BJ (cell line): ENCODE data around the gene AKR1E2. TPM values are rescaled to one million over a fixed set of nuclear protein-coding genes. Genes with fewer than 3 reads are reported as not detected.

Experiments
- CTCF ChIA-PET: fragments of 350-600 bp; formaldehyde crosslinking; extraction: SDS; loops from one replicate; lab custom pipeline; 2021; ENCODE audit warnings: antibody characterized with exemption, inconsistent platforms; lab: Yijun Ruan, JAX
- POLR2A ChIA-PET: fragments of 300-600 bp; sonication (Branson Sonifier 250); formaldehyde crosslinking; extraction: SDS; loops from one replicate; lab custom pipeline; 2021; ENCODE audit warnings: antibody characterized with exemption; lab: Charles Lee
- DNase-seq: peaks from one replicate; pipeline ENCODE4 v3.0.0-alpha.2; 2011; ENCODE audit warnings: low read depth
- H3K27me3 ChIP-seq: 2 replicates; pipeline ENCODE4 v1.6.0; 2011; ENCODE audit warnings: low read length; ENCODE audit not compliant: control insufficient read depth, insufficient read depth
- H3K36me3 ChIP-seq: 2 replicates; pipeline ENCODE4 v1.5.1; 2011; ENCODE audit warnings: low read length; ENCODE audit not compliant: control insufficient read depth, insufficient read depth
- H3K4me3 ChIP-seq: 2 replicates; pipeline ENCODE4 v1.5.1; 2011; ENCODE audit warnings: low read depth, mild to moderate bottlenecking, control low read depth, low read length
- polyA plus RNA-seq: library from polyadenylated mRNA; depleted of rRNA; stranded (reverse); fragments of >200 nt; gene quantifications from 2 replicates; pipeline ENCODE4 v1.2.3, GENCODE V29; 2011
- TF ChIP-seq, protein P1 (sequence below): IDR thresholded peaks from 2 replicates; pipeline ENCODE4 v1.5.1; 2011; ENCODE audit warnings: low read depth, mild to moderate bottlenecking, control low read depth, inconsistent platforms, low read length, moderate library complexity; ENCODE audit not compliant: insufficient read depth

Gene AKR1E2
- polyA plus RNA-seq, 1 experiment: 3.3 TPM

DNA sequence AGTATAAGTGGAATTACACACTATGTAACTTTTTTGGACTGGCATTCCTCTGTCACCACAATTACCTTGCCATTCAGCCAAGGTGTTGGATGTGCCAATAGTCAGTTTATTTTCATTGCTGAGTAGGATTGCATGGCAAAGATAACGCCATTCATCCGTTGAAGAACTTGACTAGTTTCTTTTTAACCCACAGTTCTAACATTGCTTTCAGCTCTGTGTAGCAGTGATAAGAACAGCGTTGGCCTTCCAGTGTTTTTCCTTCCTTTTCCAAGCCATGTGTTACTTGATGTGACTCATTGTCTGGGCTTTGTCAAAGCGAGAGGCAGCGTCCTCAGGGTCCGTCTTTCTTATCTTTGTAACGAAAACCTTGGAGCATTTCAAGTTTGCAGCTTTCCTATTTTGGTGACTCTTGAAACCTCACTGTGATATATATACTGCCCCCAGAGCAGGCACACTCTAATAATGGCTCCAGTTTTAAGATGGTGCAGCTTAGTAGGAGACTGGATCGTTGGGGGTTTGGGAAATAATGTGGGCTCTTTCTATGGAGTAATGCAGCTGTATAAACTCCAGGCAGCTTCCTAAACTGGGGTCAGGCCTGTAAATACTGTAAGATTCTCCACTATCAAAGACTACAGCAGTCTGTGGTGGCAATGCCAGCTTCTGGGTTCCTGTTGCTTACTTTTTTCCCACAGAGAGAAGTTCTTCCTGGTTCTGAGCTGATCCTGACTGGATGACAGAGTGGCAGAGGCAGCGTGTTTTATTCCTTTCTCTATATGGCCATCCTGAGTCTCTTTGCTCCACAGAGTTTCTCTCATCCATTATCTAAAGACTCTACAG, 41.7 kb downstream of the AKR1E2 start:
- CTCF ChIA-PET: interaction anchor here (3.2 kb wide), 1 partner anchor 18 kb away, joined by 18 read pairs; no protein-coding TSS in a partner anchor
- Histone ChIP-seq H3K27me3 (no peaks in the 10 kb centered on the region), H3K4me3 (no peak overlapping the region), H3K36me3 (no peaks in the 10 kb centered on the region)
- TF ChIP-seq, protein P1, sequence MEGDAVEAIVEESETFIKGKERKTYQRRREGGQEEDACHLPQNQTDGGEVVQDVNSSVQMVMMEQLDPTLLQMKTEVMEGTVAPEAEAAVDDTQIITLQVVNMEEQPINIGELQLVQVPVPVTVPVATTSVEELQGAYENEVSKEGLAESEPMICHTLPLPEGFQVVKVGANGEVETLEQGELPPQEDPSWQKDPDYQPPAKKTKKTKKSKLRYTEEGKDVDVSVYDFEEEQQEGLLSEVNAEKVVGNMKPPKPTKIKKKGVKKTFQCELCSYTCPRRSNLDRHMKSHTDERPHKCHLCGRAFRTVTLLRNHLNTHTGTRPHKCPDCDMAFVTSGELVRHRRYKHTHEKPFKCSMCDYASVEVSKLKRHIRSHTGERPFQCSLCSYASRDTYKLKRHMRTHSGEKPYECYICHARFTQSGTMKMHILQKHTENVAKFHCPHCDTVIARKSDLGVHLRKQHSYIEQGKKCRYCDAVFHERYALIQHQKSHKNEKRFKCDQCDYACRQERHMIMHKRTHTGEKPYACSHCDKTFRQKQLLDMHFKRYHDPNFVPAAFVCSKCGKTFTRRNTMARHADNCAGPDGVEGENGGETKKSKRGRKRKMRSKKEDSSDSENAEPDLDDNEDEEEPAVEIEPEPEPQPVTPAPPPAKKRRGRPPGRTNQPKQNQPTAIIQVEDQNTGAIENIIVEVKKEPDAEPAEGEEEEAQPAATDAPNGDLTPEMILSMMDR: no peak
- no peak for DNase-seq
- POLR2A ChIA-PET: no interaction called here

DNA sequence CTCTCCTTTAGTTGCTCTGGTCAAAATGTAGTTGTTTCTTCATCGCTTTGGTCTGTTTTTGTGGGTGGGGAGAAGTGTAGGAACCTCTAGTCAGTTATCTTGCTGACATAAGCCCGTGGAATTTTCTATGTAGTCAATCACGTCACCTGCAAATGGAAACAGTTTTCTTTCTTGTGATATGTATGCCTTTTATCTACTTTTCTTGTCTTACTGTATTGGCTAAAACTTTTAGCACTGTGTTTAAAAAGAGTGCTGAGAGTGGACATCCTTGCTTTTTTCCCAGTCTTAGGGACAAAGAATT, 42.3 kb downstream of the AKR1E2 start:
- no peaks in the 10 kb centered on the region for H3K36me3 ChIP-seq
- no peaks in the 10 kb centered on the region for H3K27me3 ChIP-seq
- TF ChIP-seq, protein P1: no peak
- CTCF ChIA-PET: interaction anchor here (3.2 kb wide), 1 partner anchor 19 kb away, joined by 18 read pairs; no protein-coding TSS in a partner anchor
- POLR2A ChIA-PET: no interaction called here
- DNase-seq: no peak
- H3K4me3 ChIP-seq: no peak overlapping the region

DNA sequence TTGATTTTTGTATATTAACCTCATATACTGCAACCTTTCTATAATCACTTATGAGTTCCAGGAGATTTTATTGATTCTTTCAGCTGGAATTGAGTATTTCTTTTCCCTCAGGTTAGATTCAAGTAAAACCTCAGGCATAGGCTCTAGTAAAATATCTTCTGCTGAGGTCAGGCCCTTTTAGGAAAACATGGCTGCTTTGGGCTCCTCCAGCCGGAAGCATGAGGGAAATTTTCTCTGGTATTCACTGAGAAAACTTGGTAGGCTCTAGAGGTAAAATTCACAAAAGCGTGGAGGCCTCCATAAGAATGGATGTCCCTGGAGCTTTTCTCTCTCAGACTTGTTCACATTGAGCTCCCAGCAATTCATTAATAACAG, 56.7 kb downstream of the AKR1E2 start:
- no peak overlapping the region for H3K4me3 ChIP-seq
- TF ChIP-seq, protein P1: no peak
- DNase-seq: no peak
- ChIA-PET CTCF (interaction anchor here (0.7 kb wide), 1 partner anchor 33 kb away, joined by 4 read pairs; no protein-coding TSS in a partner anchor), POLR2A (no interaction called here)
- no peaks in the 10 kb centered on the region for H3K36me3 ChIP-seq
- H3K27me3 ChIP-seq: no peaks in the 10 kb centered on the region

DNA sequence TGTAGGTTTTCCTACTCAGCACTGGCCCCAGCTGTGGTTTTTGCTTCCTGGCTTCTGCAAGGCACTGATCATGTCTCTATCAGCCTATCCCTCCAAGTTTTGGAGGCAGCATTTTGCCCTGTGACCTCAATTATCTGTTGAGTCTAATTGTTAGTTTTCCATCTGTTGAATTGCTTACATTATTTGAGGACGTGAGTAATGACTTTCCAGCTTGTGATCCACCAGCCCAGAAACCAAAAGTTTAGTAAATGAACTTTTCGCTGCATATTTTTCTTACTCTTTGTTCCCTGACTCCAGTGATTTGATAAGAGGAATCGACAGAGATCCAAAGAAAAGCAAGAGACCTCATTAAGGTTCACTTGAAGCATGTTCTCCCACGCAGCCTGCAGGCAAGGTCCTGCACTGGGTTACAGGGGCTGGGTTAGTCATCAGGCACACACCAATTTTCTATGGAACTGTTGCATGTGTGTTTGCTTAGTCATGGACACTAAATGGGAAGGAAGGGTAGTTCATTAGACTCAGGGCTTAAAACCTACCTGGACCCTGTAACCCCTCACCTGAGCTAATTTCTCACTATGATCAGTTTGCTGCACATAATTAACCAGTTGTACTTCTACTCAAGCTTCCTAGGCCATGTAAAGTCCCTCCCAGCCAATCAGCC, 57.2 kb downstream of the AKR1E2 start:
- POLR2A ChIA-PET: no interaction called here
- Histone ChIP-seq H3K4me3 (no peak overlapping the region), H3K27me3 (no peaks in the 10 kb centered on the region), H3K36me3 (no peaks in the 10 kb centered on the region)
- DNase-seq: no peak
- CTCF ChIA-PET: interaction anchor here (0.6 to 0.7 kb wide), 3 partner anchors 17 to 34 kb away, joined by 3 to 4 read pairs (median 4); no protein-coding TSS in a partner anchor
- TF ChIP-seq, protein P1: no peak

DNA sequence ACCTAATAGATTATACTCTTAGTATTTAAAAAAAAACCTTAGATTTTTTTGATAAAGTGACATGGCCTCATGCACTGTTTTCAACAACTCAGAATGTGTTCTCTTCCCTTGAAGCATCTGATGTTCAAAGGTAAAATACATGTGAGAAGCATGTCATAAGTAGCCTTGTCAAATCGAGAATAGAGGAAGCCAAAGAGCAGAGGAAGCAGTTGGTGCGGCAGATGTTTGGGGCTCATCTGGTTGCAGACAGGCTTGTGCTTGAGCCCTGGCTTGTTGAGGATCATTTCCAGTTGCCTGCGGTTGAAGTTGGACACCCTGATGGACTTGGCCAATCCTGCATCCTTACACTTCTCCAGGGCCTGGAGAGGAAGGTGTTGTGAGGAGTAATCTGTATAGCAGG, 59.2 kb downstream of the AKR1E2 start:
- POLR2A ChIA-PET: no interaction called here
- H3K27me3 ChIP-seq: no peaks in the 10 kb centered on the region
- TF ChIP-seq, protein P1: no peak
- CTCF ChIA-PET: no interaction called here
- H3K36me3 ChIP-seq: no peaks in the 10 kb centered on the region
- DNase-seq: no peak
- H3K4me3 ChIP-seq: no peak overlapping the region
